Transverse colon (tissue), 4 donors: ENCODE results near the gene CCM2.

Source experiments
- EP300 ChIP-seq: sonication (generic); formaldehyde crosslinking; IDR thresholded peaks from one replicate; pipeline ENCODE4 v1.6.1; 2017; ENCODE audit warnings: antibody characterized with exemption, low read depth
- POLR2A ChIP-seq: fragments of 450-650 bp; IDR thresholded peaks from one replicate; pipeline ENCODE4 v1.6.1; 2016; ENCODE audit warnings: antibody characterized with exemption, mild to moderate bottlenecking, moderate library complexity
- POLR2AphosphoS5 ChIP-seq, 3 donors: sonication (generic); formaldehyde crosslinking; IDR thresholded peaks; one replicate each; pipeline ENCODE4 v1.6.1; 2016; ENCODE audit warnings: antibody characterized with exemption in 3 of 3
- TF ChIP-seq, protein P1 (sequence below), 5 experiments: fragments of 200-600 bp in 3 of 5; fragments of 450-650 bp in 2 of 5; sonication (generic) in 3 of 5; IDR thresholded peaks; 1 replicate in 2 of 5; 2 replicates in 3 of 5; pipeline ENCODE4 v1.5.1; 2016 to 2017; ENCODE audit warnings: antibody characterized with exemption in 5 of 5, inconsistent platforms in 3 of 5, mild to moderate bottlenecking in 2 of 5, moderate library complexity in 1 of 5

DNA sequence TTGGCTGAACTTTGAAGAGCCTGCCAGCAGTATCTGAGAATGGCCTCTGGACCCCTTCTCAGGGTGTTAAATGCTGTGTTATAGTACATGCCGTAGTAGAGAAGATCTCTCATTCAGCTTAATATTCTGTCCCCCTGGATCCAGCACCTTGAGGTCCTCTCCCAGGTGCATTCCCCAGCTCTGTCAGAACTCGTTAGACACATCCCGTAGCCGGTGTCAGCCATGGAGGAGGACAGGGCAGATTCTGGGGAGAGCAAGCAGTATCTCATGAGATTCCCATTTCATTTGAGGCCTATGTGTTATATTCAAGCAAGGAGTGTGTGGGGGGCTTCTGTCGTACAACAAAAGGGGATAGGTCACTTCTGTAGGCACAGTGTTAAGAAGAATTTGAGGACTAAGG is 53.9 kb downstream of the CCM2 start:
- TF ChIP-seq, protein P1, sequence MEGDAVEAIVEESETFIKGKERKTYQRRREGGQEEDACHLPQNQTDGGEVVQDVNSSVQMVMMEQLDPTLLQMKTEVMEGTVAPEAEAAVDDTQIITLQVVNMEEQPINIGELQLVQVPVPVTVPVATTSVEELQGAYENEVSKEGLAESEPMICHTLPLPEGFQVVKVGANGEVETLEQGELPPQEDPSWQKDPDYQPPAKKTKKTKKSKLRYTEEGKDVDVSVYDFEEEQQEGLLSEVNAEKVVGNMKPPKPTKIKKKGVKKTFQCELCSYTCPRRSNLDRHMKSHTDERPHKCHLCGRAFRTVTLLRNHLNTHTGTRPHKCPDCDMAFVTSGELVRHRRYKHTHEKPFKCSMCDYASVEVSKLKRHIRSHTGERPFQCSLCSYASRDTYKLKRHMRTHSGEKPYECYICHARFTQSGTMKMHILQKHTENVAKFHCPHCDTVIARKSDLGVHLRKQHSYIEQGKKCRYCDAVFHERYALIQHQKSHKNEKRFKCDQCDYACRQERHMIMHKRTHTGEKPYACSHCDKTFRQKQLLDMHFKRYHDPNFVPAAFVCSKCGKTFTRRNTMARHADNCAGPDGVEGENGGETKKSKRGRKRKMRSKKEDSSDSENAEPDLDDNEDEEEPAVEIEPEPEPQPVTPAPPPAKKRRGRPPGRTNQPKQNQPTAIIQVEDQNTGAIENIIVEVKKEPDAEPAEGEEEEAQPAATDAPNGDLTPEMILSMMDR (IDR thresholded peaks at IDR 0.05): no peak
- TF ChIP-seq POLR2A (no peak), EP300 (no peak), POLR2AphosphoS5 (IDR thresholded peaks at IDR 0.05) (no peak)
